HG02798 (cell line): ENCODE data around the gene TTC21B.

Experiments used
- ATAC-seq: cut with Tn5 transposase; IDR thresholded peaks from one replicate; pipeline ENCODE4 v1.9.1; 2021; ENCODE audit warnings: mild to moderate bottlenecking; ENCODE audit not compliant: unreplicated experiment, poor library complexity

Gene TTC21B

DNA sequence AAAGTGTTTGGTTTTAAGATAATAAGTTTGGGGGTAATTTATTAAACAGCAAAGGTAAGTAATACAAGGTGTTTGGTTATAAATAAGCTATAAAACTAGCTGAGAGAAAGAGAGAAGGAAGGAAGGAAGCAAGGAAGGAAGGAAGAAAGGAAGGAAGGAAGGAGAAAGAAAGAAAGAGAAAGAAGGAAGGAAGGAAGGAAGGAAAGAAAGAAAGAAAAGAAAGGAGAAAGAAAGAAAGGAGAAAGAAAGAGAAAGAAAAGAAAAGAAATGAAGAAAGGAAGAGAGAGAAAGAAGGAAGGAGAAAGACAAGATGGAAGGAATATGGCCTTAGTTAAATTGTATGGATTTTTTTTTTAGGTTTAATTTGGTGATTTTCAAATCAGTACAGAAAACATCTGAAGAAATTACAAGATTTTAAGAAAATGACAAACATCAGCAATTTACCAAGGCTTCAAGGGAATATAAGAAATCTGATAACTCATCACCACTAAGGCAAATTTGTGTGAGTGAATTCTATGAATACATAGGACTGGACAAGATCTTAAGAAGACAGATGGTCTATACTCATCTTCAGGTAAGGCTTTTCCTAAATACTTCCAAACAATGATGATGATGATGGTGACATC, 113.1 kb downstream of the TTC21B start:
- ATAC-seq = no peak

DNA sequence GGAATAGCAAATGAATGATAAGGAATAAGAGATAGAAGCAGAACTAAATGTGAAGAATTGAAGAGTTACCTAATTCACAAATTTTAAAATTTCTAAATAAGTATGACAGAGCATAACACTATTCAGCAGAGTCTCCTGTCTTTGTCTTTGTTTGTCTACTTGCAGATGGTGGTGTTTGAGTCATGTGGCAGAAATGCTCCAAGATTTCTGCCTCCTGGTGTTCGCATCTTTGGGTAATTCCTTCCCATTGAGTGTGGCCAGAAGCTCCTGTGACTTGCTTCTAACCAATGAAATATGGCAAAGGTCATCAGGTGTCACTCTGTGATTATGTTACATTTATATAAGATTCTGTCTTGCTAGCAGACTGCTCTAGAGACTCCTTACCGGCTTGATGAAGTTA, 114.0 kb downstream of the TTC21B start:
- no peak for ATAC-seq

DNA sequence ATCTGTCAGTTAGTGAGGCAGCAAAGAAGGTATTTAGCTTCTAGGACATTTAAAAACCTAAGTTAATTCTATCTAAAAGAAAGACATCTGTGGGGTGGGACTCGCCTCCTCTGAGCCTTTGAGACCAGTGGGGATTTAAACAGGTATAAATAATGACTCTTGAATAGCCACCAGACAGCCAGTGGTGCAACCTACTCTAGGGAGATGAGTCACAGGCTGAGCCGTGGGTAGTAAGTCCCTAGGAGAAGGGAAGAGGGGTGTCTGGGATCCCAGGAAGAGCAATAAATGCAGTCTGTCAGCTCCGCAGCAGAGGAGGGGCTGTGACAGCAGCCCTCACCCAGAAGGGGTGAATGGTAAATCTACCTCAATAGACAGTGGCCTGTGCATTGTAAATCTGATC, 116.5 kb downstream of the TTC21B start:
- no peak for ATAC-seq

DNA sequence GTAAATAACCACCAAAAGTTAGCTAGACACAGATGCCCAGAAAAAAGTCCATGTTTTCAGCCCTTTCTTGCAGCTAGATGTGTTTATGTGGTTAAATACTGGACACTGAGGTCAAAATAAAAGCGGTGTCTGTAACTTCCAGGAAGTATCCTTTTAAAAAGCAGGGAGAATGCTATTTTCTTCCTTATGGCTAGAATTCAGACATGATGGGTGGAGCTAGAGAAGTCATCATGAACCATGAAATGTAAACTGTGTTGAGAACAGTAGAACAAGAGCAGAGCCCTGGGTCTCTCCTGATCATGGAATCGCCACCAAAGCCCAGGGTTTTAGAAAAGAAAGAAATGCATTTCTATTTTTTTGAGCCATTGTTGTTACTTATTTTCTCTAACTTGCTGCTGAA, 118.2 kb downstream of the TTC21B start:
- no peak for ATAC-seq

DNA sequence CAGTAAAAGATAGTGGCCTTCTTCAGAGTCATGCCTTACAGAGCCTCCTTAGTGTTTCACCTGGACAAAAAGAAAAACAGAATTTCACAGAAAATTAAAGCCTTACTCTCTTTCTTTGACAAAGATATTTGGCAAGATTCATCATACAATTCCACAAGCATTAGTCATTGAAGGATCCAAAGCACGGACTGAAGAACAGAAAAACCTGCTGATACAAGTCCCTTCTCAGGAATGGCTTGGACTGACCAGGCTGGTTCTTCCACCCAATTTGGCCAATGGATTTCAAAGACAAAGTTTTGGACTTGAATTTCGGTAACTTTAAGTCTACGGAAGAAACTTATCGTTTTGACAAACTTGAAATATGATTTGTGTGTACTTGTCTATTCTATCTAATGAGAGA, 120.4 kb downstream of the TTC21B start:
- no peak for ATAC-seq

DNA sequence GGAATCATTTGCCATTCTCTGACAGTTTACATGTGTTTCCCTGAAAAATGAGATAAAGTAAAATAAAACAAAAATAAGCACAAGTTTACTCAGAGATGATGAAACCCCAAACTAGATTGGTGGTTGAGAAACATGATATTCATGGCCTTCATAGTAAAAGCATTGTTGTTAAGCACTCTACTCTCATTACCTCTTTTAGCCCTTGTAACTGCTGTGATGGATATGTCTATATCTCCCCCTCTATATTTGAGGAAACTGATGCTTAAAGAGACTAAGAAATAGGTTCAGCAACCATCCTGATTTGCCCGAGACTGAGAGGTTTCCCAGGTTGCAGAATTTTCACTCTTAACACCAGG, 125.7 kb downstream of the TTC21B start:
- ATAC-seq = no peak

DNA sequence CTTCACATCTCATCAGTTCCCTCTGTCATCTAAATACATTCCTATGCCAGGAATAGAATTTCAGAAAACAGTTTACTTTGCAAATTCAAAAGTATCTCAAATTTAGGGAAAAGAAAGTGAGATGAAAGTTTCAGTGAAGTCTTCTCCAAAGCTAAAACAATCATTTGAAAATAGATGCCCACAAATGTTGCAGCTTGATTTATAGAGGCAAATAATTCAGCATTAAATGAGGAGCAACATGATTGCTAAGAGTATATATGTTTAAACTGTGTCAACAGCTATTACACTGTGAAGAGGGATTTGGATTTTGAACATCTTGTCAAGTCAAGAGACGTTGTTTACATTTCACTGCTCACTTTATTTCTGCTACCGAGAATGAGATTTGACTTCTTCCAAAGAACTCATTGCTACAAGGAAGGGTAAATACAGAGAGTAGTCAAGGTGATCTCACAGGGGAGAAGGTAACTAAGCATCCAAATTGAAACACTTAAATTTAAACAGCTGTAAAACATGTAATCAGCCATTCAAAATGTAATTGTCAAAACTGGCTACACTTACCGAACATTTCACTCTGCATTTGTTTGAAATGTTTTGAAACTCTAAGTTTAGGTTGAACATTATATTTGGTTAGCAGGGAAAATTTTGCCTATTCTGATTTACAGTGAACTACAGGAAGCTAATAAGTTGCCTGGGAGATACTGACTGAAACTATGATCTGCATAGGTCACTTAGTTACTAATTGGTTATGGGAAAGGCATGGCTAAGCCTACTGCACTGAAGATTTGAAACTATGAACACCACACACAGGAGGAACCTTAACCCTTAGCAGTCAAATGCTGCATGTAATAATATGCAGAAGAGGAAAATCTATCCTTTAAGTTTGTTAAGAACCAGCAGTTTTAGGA, 126.3 kb downstream of the TTC21B start:
- peak; percentile 60 for ATAC-seq

DNA sequence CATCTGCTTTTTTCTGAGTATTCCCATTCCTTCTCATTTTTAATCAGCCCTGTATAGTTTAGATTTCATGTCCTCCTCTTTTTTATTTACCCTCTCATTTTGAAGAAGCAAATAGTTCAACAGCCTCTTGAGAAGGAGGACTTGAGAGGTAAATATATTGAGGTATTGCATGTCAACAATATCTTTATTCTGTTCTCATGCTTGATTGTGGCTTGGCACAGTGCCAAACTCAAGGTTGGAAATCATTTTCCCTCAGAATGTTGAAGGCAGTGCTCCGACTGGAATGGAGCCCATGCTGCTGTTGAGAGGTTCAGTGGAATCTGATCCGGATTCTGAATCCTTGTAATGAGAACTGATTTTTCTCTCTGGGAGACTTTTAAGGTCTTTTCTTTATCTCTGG, 128.5 kb downstream of the TTC21B start:
- ATAC-seq = no peak
